Uterus (tissue), 2 donors: ENCODE results near the gene IPO13.

Experiments
- CTCF ChIP-seq, 4 experiments: fragments of 200-600 bp in 2 of 4; fragments of 450-650 bp in 2 of 4; sonication (generic) in 2 of 4; IDR thresholded peaks; one replicate each; pipeline ENCODE4 v1.5.1; 2016 to 2019; ENCODE audit warnings: antibody characterized with exemption in 4 of 4, mild to moderate bottlenecking in 2 of 4, moderate library complexity in 1 of 4
- POLR2A ChIP-seq, 2 donors: fragments of 450-650 bp; IDR thresholded peaks; one replicate each; pipeline ENCODE4 v1.6.1; 2016; ENCODE audit warnings: antibody characterized with exemption in 2 of 2, mild to moderate bottlenecking in 1 of 2, moderate library complexity in 1 of 2

- TF ChIP-seq CTCF (IDR thresholded peaks at IDR 0.05) = no peak
- no peak for TF ChIP-seq POLR2A (IDR thresholded peaks at IDR 0.05)
Observed at GRCh38 chr1:43963006-43963405, 16.3 kb downstream of the IPO13 start.
